ENCODE measurements around the gene RPUSD1. TPM values are rescaled to one million over a fixed set of nuclear protein-coding genes. Genes with fewer than 3 reads are reported as not detected.

RPUSD1 gene
- total RNA-seq, 4 donors from 2014 or later = 16.1 to 71.4 (median 24.8) TPM

GRCh38 chr16:734981-735881 is 53.0 kb downstream of the RPUSD1 start:
- TF ChIP-seq EP300 (IDR thresholded peaks at IDR 0.05; ENCODE audit: low read depth) = no peak
- no peak for TF ChIP-seq POLR2A (IDR thresholded peaks at IDR 0.05)
- no peak for TF ChIP-seq POLR2AphosphoS5 (IDR thresholded peaks at IDR 0.05)
- TF ChIP-seq CTCF (IDR thresholded peaks at IDR 0.05) = no peak
- no peak for DNase-seq
- in situ Hi-C loops (cut with MboI; ENCODE audit: low pct_ligation_motif_present in 1 of 4, low pct_unique_long_range_greater_than_20kb in 1 of 4, low sequenced_read_pairs in 3 of 4) = no loop called here
- Histone ChIP-seq H3K27me3 (no peaks in the 10 kb centered on the region), H3K4me1 (peaks cover 5 to 12% (median 8%) of the 10 kb centered on the region in 4 donors), H3K4me3 (no peak overlapping the region), H3K36me3 (peaks cover 0 to 14% (median 5%) of the 10 kb centered on the region in 4 donors), H3K9me3 (no peaks in the 10 kb centered on the region), H3K27ac (no peak overlapping the region)
- 94% methylated on average over 23 of the region's 25 CpGs; no CpG with 5 or more reads in 1 of the 2 donors for whole genome bisulfite sequencing, 2 donors (ENCODE audit: low coverage in 1 of 2)
- intact Hi-C loops (cut with DNase I; ENCODE audit: low total_unique reads) = no loop called here

Small RNA genes lying within 50 kb of the gene (small RNA-seq; reads per million reads assigned to genes)
- gene MIR662 = 0 reads per million in 4 donors

Other genes starting within 250 kb of the RPUSD1 start
- gene PRR35, start 228.0 kb downstream of the RPUSD1 start, total RNA-seq = not detected
- gene NHLRC4, start 221.4 kb downstream of the RPUSD1 start, total RNA-seq = under 1 TPM in 3 of 4 donors, not detected in 1; 0.55 to 0.75 (median 0.64) TPM
- gene PIGQ, start 218.4 kb downstream of the RPUSD1 start, total RNA-seq = 100 to 1,000 TPM in 1 of 4 donors, 10 to 100 TPM in 3; 37.4 to 115 (median 56.0) TPM
- gene RAB40C, start 198.3 kb downstream of the RPUSD1 start, total RNA-seq = 100 to 1,000 TPM in 2 of 4 donors, 10 to 100 TPM in 2; 54.8 to 111 (median 83.5) TPM
- 10 to 100 TPM in 1 of 4 donors, 1 to 10 TPM in 3; 2.3 to 13.1 (median 4.2) TPM for gene WFIKKN1, start 157.4 kb downstream of the RPUSD1 start, total RNA-seq
- 10 to 100 TPM; 32.6 to 91.8 (median 86.7) TPM for gene METTL26, start 152.1 kb downstream of the RPUSD1 start, total RNA-seq
- 100 to 1,000 TPM; 158 to 267 (median 211) TPM for gene MCRIP2, start 146.6 kb downstream of the RPUSD1 start, total RNA-seq
- gene WDR90, start 139.0 kb downstream of the RPUSD1 start, total RNA-seq = 100 to 1,000 TPM in 2 of 4 donors, 10 to 100 TPM in 2; 23.0 to 166 (median 90.2) TPM
- 100 to 1,000 TPM; 133 to 386 (median 259) TPM for gene RHOT2, start 120.2 kb downstream of the RPUSD1 start, total RNA-seq
- 10 to 100 TPM in 2 of 4 donors, 1 to 10 TPM in 2; 1.8 to 39.3 (median 8.1) TPM for gene RHBDL1, start 112.7 kb downstream of the RPUSD1 start, total RNA-seq
- 100 to 1,000 TPM in 3 of 4 donors, 10 to 100 TPM in 1; 51.9 to 190 (median 134) TPM for gene STUB1, start 108.0 kb downstream of the RPUSD1 start, total RNA-seq
- 100 to 1,000 TPM in 1 of 4 donors, 10 to 100 TPM in 3; 40.0 to 261 (median 58.6) TPM for gene JMJD8, start 104.0 kb downstream of the RPUSD1 start, total RNA-seq
- 10 to 100 TPM in 2 of 4 donors, 1 to 10 TPM in 2; 3.4 to 15.3 (median 10.0) TPM for gene WDR24, start 98.0 kb downstream of the RPUSD1 start, total RNA-seq
- gene FBXL16, start 82.6 kb downstream of the RPUSD1 start, total RNA-seq = 1 to 10 TPM in 2 of 4 donors, under 1 TPM in 1, not detected in 1; 0.60 to 3.5 (median 1.6) TPM
- gene METRN, start 73.3 kb downstream of the RPUSD1 start, total RNA-seq = 10 to 100 TPM in 3 of 4 donors, 1 to 10 TPM in 1; 4.9 to 47.2 (median 35.2) TPM
- gene ANTKMT, start 67.2 kb downstream of the RPUSD1 start, total RNA-seq = 10 to 100 TPM; 19.7 to 53.0 (median 38.2) TPM
- gene CCDC78, start 61.9 kb downstream of the RPUSD1 start, total RNA-seq = 10 to 100 TPM in 1 of 4 donors, 1 to 10 TPM in 1, under 1 TPM in 2; 0.40 to 24.3 (median 0.98) TPM
- 10 to 100 TPM in 1 of 4 donors, 1 to 10 TPM in 3; 1.2 to 12.3 (median 5.5) TPM for gene HAGHL, start 61.3 kb downstream of the RPUSD1 start, total RNA-seq
- gene CIAO3, start 47.4 kb downstream of the RPUSD1 start, total RNA-seq = 100 to 1,000 TPM in 2 of 4 donors, 10 to 100 TPM in 2; 59.1 to 346 (median 102) TPM
- 10 to 100 TPM in 2 of 4 donors, 1 to 10 TPM in 1, not detected in 1; 4.9 to 21.2 (median 10.3) TPM for gene MSLN, start 27.6 kb downstream of the RPUSD1 start, total RNA-seq
- 10 to 100 TPM in 2 of 4 donors, 1 to 10 TPM in 2; 4.6 to 33.4 (median 12.9) TPM for gene CHTF18, start 239 bp upstream of the RPUSD1 start, total RNA-seq
- under 1 TPM in 1 of 4 donors, not detected in 3; 0.48 TPM for gene GNG13, start 12.4 kb upstream of the RPUSD1 start, total RNA-seq
- gene LMF1, start 182.6 kb upstream of the RPUSD1 start, total RNA-seq = 10 to 100 TPM; 15.9 to 34.8 (median 19.6) TPM
- 1 to 10 TPM in 1 of 4 donors, under 1 TPM in 3; 0.37 to 1.9 (median 0.50) TPM for gene SOX8, start 193.4 kb upstream of the RPUSD1 start, total RNA-seq

Measured in transverse colon (tissue), 4 donors.